Activated T-helper 1 cell treated with anti-CD3 and anti-CD28 coated beads, Interleukin-2, amount 50 U/mL, for 16 hours (primary cell): Measurements from ENCODE around the gene SAMD4A.

ENCODE experiments used
- DNase-seq, 2 donors: peaks; one replicate each; pipeline ENCODE4 v3.0.0-alpha.2; 2020; ENCODE audit warnings: low read depth in 1 of 2, low spot score in 1 of 2

SAMD4A gene

DNA sequence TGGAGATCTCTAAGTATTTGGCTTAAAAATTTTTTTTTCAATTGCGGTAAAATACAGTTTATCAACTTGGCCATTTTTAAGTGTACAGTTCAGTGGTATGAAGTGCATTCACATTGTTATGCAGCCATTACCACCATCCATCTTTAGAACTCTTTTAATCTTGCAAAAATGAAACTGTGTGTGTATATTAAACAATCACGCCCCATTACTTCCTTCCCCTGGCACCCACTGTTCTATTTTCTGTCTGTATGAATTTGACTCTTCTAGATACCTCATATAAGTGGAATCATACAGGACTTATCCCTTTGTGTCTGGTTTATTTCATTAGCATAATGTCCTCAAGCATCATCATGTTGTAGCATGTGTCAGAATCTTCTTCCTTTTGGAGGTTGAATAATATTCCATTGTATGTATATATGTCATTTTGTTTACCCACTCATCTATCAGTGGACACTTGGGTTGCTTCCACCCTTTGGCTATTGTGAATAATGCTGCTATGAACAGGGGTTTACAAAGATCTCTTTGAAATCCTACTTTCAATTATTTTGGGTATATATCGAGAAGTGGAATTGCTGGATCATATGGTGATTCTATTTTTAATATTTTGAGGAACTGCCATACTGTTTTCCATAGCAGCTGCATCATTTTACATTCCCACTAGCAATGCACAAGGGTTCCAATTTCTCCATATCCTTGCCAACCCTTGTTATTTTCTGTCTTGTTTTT, 62.9 kb downstream of the SAMD4A start:
- DNase-seq = no peak

- DNase-seq = no peak
Measured at GRCh38 chr14:54631016-54631415, 64.1 kb downstream of the SAMD4A start.

DNA sequence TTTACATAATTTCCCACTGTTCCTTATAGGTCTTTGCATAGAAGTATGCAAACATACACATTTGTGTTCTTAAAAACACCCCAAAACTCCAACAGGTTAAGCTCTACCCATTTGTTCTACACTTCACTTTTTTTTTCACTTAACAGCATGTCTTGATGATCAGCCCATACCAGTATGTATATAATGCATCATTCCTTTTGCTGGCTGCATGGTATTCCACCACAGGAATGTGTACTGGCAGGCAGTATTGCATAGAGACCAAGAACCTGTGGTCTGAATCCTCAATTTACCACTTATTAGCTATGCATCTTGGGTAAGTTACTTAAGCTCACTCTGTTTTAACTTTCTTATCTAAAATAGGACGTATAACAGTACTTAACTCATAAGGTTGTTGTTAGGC, 65.5 kb downstream of the SAMD4A start:
- no peak for DNase-seq

DNA sequence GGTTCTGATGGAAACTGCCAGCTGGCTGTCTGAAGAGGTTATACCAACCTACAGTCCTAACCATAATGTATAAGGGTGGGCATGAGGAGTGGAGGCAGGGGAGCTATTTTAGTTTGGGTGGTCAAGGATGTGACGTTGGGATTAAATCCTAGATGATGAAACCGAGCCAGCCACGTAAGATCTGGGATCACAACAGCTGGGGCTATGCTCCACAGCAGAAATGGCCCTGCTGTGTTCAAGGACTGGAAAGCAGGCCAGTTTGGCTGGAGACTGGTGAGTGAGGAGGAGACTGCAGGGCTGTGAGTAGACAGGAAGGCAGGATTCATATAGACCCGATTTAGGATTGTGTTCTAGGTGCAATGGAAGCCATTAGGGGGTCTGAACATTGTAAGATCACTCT, 66.1 kb downstream of the SAMD4A start:
- DNase-seq = no peak

DNA sequence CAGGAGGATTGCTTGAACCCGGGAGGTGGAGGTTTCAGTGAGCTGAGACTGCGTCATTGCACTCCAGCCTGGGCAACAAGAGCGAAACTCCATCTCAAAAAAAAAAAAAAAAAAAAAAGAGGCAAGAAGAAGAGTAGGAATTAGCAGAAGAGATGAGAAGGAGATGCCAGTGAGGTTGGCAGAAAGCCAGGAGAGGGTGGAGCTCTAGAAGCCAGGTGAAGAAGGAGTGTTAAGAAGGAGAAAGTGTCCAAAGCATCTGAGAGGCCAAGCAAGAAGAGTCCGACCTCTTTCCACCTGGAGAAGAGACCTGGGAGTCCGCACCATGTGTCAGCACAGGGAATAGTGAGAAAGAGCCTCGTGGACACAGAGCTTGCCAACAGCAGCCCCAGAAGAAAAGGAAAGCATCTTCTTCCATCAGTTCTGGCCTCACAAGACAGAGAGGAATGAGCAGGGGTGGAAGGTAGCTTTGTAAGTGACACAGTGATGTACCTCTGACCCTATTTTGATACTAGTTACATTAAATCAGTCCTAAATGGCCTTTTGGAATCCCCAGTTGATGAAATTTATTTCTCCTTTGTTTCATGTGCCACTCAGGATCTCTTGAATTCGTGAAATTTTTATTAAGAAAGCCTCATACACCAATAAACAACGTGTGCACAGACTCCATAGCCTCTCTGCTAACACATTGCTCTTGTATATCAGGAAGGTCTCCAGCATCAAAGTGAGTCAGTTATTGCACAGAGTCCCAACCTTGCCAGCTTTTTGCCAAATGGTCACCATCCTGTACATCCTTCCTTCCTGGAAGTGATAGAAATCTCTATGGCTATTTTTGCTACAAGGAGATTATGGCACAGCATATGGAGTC, 70.6 kb downstream of the SAMD4A start:
- DNase-seq = no peak

DNA sequence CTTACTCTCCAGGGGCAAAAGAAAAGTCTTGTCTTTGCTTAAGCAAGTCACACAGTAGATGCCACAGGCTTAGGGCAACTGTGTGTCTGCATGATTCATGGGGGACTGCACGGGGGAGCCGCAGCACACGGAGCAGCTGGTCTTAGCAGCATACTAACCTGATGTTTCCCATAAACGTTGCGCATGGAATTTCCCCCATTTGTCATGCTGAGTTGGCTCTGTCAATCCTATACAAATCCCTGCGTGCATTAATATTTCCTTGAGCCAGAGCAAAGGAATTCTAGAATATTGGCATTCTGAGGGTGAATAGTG, 71.2 kb downstream of the SAMD4A start:
- no peak for DNase-seq

DNA sequence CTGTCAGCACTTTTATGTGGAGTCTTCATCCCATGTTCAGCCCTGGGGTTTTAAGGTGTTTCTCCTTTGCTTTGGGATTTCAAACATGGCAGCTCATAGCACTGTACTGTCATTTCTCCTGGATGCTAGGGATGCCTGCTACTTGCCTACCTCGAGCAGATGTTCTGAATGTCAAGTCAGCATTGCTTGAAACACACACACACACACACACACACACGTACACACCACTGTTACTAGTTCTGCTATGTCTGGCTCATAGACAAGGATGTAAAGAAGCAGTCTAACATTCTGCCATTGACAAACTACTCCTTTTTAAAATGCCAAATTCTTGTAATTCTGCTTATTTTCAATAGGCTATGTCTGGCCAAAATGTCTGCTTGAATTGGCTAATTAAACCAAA, 72.7 kb downstream of the SAMD4A start:
- DNase-seq = no peak

- DNase-seq = no peak
Measured at GRCh38 chr14:54640506-54640905, 73.6 kb downstream of the SAMD4A start.

DNA sequence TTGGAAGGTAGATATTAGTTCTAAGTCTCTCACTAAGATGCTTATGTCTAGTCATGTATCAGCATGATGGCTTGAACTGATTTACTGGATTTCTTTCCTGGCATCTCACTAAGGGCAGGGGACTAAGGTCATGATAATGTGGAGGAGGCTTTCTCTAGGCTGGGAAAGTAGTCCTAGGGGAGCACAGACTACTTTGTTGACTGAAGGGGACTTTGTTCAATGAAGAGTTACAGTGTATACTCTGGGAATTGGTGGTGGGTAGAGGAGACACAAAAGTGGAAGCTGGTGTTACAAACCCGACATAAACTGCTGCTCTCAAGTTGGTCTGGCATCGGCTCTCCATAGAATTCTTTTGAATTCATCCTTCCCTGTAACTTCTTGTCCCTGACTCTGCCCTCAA, 75.2 kb downstream of the SAMD4A start:
- DNase-seq = no peak

- DNase-seq = no peak
Measured at GRCh38 chr14:54642801-54643695, 76.1 kb downstream of the SAMD4A start.

DNA sequence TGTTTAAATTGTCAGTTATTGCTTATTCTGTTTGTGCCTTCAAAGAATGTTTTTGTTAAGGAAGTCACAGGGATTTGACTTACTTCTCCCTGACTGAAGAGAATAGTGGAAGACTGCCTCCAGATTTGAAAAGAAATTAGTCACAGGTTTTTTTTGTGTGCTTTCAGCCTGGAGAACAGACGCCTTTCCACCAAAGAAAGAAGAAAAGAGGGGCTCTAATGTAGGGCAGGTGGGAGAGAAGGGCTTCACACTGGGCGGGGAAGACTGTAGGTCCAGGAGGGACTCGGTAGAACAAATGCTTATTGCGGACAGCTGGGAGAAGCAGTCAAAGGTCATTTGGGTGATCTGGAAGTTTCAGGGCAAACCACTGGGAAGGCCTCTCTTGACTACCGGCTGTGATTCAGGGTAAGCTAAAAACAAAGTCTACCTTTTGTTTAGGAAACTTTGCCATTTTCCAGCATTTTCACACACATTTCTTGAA, 76.8 kb downstream of the SAMD4A start:
- DNase-seq = no peak

- no peak for DNase-seq
Measured at GRCh38 chr14:54645639-54646038, 78.7 kb downstream of the SAMD4A start.

DNA sequence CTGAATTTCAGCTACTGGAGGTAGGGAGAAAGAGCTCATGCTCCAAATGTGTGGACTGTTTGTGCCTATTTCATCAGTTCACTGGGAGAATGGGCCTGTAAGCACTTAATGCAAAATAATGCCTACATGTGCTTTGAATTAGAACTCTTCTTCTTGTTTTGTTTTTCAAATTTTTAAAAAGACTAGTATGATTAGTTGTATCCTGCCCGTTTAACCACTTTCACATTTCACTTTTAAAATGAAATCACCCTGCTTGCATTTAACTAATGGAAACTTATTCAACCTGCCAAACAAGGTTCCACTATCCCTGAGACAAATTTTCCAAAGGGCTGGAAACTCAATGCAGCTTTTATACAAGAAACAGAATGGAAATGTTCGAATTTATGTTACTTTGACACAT, 79.7 kb downstream of the SAMD4A start:
- no peak for DNase-seq

- no peak for DNase-seq
Measured at GRCh38 chr14:54647378-54647777, 80.5 kb downstream of the SAMD4A start.

GRCh38 chr14:54649056-54649455, 82.1 kb downstream of the SAMD4A start:
- no peak for DNase-seq

- DNase-seq = no peak
Measured at GRCh38 chr14:54650331-54650958, 83.5 kb downstream of the SAMD4A start.

DNA sequence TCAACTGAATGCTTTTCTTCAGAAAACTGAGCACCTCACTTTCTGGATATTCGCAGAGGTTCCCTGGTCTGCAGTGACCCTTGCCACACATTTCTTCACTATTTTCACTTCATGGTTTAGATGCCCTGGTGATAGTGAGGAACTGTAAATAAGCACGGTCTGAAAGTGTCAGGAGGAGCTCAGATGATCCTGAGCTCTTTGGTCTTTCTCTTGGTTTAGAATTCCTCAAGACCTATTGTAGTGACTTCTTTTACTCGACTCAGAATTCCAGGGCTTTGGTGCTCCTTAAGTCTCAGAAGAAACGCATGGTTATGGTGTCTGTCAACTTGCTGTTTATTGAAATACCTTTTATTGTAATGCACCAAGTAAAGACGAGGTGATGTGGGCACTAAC, 84.0 kb downstream of the SAMD4A start:
- DNase-seq = no peak

- DNase-seq = no peak
Measured at GRCh38 chr14:54651649-54652048, 84.7 kb downstream of the SAMD4A start.

DNA sequence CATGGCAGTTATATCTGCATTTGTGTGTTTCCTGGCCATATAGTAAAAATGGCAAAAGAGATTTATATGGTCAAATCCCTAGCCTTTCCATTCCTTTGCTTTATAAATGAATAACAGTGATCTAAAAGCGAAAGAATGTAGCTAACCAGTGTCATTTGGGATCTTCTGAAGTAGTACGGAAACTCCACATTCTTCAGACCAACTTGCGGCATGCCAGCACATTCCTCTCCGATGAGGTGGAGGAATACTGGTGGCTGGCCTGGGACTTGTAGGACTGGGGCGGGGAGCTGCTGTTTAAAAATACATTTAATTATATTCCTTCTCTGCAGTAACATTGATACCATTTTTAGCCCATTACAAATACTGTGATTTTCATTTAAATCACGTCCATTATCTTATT, 85.3 kb downstream of the SAMD4A start:
- DNase-seq = no peak

DNA sequence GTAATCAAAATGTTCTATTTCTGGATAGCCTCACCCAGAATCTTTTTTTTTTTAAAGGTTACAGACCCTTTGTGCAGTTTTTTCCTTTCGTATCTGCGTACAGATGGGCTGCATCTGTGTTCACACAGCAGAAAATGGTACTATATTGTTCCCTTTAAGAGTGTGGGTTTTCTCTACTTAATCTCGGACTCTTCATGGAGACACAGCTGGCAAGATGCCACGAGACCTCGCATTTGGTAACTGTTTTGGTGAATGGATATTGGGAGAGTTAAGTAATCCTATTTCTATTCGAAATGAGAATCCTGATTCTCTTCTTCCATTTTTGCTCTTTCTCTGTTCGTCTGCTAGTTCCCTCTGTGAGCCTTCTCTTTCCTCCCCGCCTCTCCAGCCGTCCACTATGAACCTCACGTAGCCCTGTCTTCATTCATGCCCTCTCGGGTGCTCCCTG, 85.7 kb downstream of the SAMD4A start:
- no peak for DNase-seq
